LNCAP (cell line): ENCODE results near the gene BRINP2.

Experiments used
- CTCF ChIP-seq: fragments of 450-650 bp; IDR thresholded peaks from 2 replicates; pipeline ENCODE4 v1.5.1; 2017; ENCODE audit warnings: mild to moderate bottlenecking

Gene BRINP2

DNA sequence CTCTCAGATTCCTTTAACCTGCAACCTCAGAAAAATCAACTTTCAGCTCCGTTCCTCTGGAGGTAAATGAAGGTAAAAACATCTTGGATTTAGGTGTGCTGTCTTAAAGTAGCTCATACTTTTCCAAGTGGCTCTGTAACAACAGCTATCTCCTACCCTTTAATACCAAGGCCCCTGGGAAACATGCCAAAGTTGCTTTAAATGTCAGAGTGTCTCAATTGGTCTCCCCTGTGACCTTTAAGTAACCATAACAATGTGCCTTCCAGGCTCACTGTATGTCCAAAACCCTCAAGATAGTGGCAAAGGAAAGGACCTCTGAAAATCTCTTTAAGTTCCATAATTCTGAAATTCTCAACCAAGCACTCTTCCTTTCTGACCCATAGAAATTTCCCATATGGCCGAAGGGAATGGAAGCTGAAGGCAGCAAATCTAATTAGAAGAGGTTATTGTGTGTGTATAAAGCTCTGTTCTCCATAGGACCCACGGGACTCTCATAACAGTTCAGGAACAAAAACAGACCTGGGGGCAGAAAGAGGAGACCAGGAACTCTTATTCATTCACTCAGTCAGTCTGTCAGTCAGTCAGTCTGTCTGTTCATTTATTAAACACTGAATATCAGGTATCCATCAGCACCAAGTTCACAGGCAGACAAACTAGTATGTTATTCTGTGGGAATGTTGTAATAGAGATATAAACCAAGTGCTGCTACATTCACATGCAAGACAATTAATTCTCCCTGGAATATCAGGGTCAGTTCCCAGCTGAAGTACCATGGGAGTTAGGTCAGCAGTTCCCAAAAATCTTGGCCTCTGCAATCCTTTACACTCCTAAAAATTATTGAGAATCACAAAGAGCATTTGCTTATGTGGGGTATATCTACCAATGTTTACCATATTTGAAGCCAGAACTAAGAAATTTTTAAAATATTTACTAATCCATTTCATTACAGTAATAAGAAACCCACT lies 25.4 kb upstream of the BRINP2 start:
- TF ChIP-seq CTCF, result no peak

- TF ChIP-seq CTCF, result no peak
Measured at GRCh38 chr1:177146499-177146898, 24.3 kb upstream of the BRINP2 start.

GRCh38 chr1:177162243-177162642 lies 8.5 kb upstream of the BRINP2 start:
- TF ChIP-seq CTCF, result no peak

GRCh38 chr1:177163844-177164379 lies 6.8 kb upstream of the BRINP2 start:
- TF ChIP-seq CTCF, result no peak

DNA sequence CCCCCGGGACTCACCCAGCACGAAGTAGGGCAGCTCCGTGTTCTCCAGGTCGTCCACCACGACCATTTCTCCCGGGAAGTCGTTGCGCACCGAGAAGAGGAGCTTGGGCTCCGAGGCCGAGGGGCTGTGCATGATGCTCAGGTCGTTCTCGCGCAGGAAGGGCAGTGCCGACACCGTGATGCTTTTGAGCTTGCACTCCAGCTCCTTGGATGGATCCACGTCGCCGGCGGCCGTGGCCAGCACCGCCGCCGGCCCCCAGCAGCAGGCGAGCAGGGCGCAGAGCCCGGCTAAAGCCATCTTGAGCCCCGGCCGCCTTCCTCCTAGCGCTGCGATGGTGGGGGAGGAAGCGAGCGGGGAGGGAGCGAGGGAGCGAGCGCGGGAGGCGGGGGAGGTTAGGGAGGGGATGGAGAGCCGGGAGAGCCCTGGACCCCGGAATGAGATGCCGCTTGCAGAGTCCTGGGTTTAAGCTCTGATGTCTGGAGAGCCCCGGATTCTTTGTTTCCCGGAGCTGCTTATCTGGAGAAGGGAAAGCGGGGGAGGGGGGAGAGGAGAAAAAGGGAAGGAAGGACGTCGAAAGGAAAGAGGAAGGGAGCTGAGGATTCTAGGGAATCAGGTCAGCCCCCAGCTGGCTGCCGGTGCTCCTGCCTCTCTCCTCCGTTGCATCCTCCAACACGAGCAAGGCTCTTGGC lies 6.2 kb upstream of the BRINP2 start, which contains the start of gene ASTN1:
TSS of gene ASTN1 (minus strand) at position 333 of the 689 bp plus-strand sequence. CDS start at position 297, 36 bp downstream.
- TF ChIP-seq CTCF, result no peak

- no peak for TF ChIP-seq CTCF
Measured at GRCh38 chr1:177165069-177165439, 5.7 kb upstream of the BRINP2 start.

DNA sequence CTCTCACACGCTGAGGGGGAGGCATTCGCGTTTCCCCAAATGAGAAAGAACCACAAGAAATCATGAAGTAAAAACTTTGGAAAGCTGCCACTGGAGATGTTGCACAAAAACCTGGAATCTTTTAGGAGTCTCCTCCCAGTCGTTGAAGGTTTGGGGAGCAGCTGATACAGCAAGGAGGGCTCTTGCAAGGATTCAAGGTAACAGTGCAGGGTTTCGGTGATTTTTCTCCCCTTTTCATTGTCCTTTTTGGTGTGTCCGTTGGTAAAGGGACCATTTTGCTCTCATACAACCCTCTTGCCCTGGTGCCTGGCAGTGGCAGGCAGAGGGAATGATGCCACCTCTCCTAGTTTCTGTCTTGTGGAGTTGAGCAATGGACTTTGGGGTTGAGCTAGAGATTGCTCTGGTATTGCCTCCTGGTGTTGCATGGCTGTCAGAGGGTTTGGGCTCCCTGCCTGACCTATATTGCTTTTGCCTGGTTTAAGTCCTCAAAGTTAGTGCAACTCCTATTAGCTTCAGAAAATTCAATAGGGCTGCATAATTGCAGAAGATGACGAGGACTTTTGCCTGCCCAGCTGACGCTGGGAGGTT lies 872 bp downstream of the BRINP2 start:
- no peak for TF ChIP-seq CTCF
